ENCODE results near the gene DNAJA3. TPM values are rescaled to one million over a fixed set of nuclear protein-coding genes. Genes with fewer than 3 reads are reported as not detected.
A peak's percentile ranks its signal among the peaks of the same experiment; 100 is the strongest.

Gene DNAJA3
- total and polyA plus RNA-seq, 9 of the 15 experiments (the other 6 are each of a cell fraction or from before 2014, with no cell fraction given), result 8.1 to 105 (median 79.0) TPM

- no peak for TF ChIP-seq RREB1 (CRISPR knock-in tag; IDR thresholded peaks at IDR 0.05)
- TF ChIP-seq ZNF696 (CRISPR knock-in tag; conservative IDR thresholded peaks at IDR 0.05), result no peak
- TF ChIP-seq TAF7 (tag; IDR thresholded peaks at IDR 0.05), result no peak
- TF ChIP-seq CBX8 (IDR thresholded peaks at IDR 0.05; ENCODE audit: borderline replicate concordance, extremely low read depth, low read depth, low read length, poor library complexity, severe bottlenecking), result no peak
- TF ChIP-seq SPI1 (IDR thresholded peaks at IDR 0.05; ENCODE audit: borderline replicate concordance, low read depth, low read length), result no peak
- TF ChIP-seq POLR2B (IDR thresholded peaks at IDR 0.05; ENCODE audit: low read depth, partially characterized antibody), result peak; percentile 76
- peak; percentile 80 for TF ChIP-seq USF2 (CRISPR knock-in tag; IDR thresholded peaks at IDR 0.05)
- no peak for TF ChIP-seq ZNF224 (CRISPR knock-in tag; IDR thresholded peaks at IDR 0.05)
- TF ChIP-seq, protein P1, sequence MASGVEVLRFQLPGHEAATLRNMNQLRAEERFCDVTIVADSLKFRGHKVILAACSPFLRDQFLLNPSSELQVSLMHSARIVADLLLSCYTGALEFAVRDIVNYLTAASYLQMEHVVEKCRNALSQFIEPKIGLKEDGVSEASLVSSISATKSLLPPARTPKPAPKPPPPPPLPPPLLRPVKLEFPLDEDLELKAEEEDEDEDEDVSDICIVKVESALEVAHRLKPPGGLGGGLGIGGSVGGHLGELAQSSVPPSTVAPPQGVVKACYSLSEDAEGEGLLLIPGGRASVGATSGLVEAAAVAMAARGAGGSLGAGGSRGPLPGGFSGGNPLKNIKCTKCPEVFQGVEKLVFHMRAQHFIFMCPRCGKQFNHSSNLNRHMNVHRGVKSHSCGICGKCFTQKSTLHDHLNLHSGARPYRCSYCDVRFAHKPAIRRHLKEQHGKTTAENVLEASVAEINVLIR (CRISPR knock-in tag; IDR thresholded peaks at IDR 0.05), result peak; percentile 16; the same call in 1 of the 2 replicates
- TF ChIP-seq, protein P2, sequence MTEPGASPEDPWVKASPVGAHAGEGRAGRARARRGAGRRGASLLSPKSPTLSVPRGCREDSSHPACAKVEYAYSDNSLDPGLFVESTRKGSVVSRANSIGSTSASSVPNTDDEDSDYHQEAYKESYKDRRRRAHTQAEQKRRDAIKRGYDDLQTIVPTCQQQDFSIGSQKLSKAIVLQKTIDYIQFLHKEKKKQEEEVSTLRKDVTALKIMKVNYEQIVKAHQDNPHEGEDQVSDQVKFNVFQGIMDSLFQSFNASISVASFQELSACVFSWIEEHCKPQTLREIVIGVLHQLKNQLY (CRISPR knock-in tag; conservative IDR thresholded peaks at IDR 0.05), result no peak
- no peak for TF ChIP-seq DDX20 (tag; IDR thresholded peaks at IDR 0.05; ENCODE audit: low read depth)
- peak; percentile 62; the same call in 1 of the 2 replicates for TF ChIP-seq LEF1 (IDR thresholded peaks at IDR 0.05)
- no peak for TF ChIP-seq KDM4B (IDR thresholded peaks at IDR 0.05; ENCODE audit: borderline replicate concordance in 2 of 2, low read depth in 1 of 2)
- no peak for TF ChIP-seq PHF21A (IDR thresholded peaks at IDR 0.05; ENCODE audit: borderline replicate concordance, low read depth)
- TF ChIP-seq KHSRP (IDR thresholded peaks at IDR 0.05), result no peak
- no peak for TF ChIP-seq BRCA1 (IDR thresholded peaks at IDR 0.05)
- no peak for TF ChIP-seq BRCA1 (CRISPR knock-in tag; IDR thresholded peaks at IDR 0.05)
- TF ChIP-seq CCNT2 (IDR thresholded peaks at IDR 0.05; ENCODE audit: borderline replicate concordance, extremely low read depth, insufficient read length, low read depth, low read length), result peak; percentile 66
- no peak for TF ChIP-seq NCOA4 (IDR thresholded peaks at IDR 0.05; ENCODE audit: partially characterized antibody)
Measured at GRCh38 chr16:4474192-4474961, 48.7 kb downstream of the DNAJA3 start, which contains the start of gene NMRAL1 (continued).
